Medulla oblongata (tissue), 1 donor: ENCODE measurements around the gene KIZ.
"Not testable (repeated sequence)": the region's sequence is repeated elsewhere in the genome, so short reads cannot be mapped to it uniquely, and the experiment has no call there.

Experiments used
- DNase-seq: peaks from one replicate; pipeline ENCODE4 v3.0.0-alpha.2; 2015; ENCODE audit errors: extremely low spot score

KIZ gene

GRCh38 chr20:21137078-21137477 lies 11.2 kb downstream of the KIZ start:
- no peak for DNase-seq

GRCh38 chr20:21139881-21140566 lies 14.1 kb downstream of the KIZ start:
- no peak for DNase-seq

- DNase-seq, result no peak
Observed at GRCh38 chr20:21141825-21142224, 15.9 kb downstream of the KIZ start.

- DNase-seq, result no peak
Observed at GRCh38 chr20:21143194-21143890, 17.5 kb downstream of the KIZ start.

GRCh38 chr20:21145424-21145823 lies 19.5 kb downstream of the KIZ start:
- DNase-seq, result no peak

- DNase-seq, result no peak
Observed at GRCh38 chr20:21146215-21146614, 20.3 kb downstream of the KIZ start.

GRCh38 chr20:21147593-21147992 lies 21.7 kb downstream of the KIZ start:
- no peak for DNase-seq

GRCh38 chr20:21149344-21149743 lies 23.5 kb downstream of the KIZ start:
- no peak for DNase-seq

- no peak for DNase-seq
Observed at GRCh38 chr20:21151791-21152190, 25.9 kb downstream of the KIZ start.

GRCh38 chr20:21154692-21155091 lies 28.8 kb downstream of the KIZ start:
- DNase-seq, result no peak

GRCh38 chr20:21155268-21155667 lies 29.4 kb downstream of the KIZ start:
- no peak for DNase-seq

GRCh38 chr20:21156266-21156665 lies 30.4 kb downstream of the KIZ start:
- DNase-seq, result no peak

- DNase-seq, result no peak
Observed at GRCh38 chr20:21157006-21157405, 31.1 kb downstream of the KIZ start.

- no peak for DNase-seq
Observed at GRCh38 chr20:21159658-21160380, 33.9 kb downstream of the KIZ start.

- DNase-seq, result no peak
Observed at GRCh38 chr20:21161926-21162325, 36.0 kb downstream of the KIZ start.

GRCh38 chr20:21162631-21163030 lies 36.7 kb downstream of the KIZ start:
- DNase-seq, result no peak

GRCh38 chr20:21166801-21167200 lies 40.9 kb downstream of the KIZ start:
- DNase-seq, result no peak

- DNase-seq, result no peak
Observed at GRCh38 chr20:21167261-21167660, 41.4 kb downstream of the KIZ start.

GRCh38 chr20:21168061-21168460 lies 42.2 kb downstream of the KIZ start:
- DNase-seq, result not testable (repeated sequence)

GRCh38 chr20:21172626-21173025 lies 46.7 kb downstream of the KIZ start:
- no peak for DNase-seq

GRCh38 chr20:21173485-21173884 lies 47.6 kb downstream of the KIZ start:
- DNase-seq, result no peak

- no peak for DNase-seq
Observed at GRCh38 chr20:21174516-21175239, 48.8 kb downstream of the KIZ start.
